Upper lobe of left lung (tissue), 4 donors: ENCODE data around the gene JDP2.

Experiments used
- EP300 ChIP-seq, 4 donors: sonication (generic); formaldehyde crosslinking; IDR thresholded peaks; one replicate each; pipeline ENCODE4 v1.5.1; 2017; ENCODE audit warnings: antibody characterized with exemption in 4 of 4, control low read depth in 2 of 4
- TF ChIP-seq, protein P1 (sequence below), 6 experiments: fragments of 450-650 bp in 4 of 6; fragments of 200-600 bp in 2 of 6; sonication (generic) in 2 of 6; IDR thresholded peaks; one replicate each; pipeline ENCODE4 v1.5.1; 2016 to 2019; ENCODE audit warnings: antibody characterized with exemption in 6 of 6

DNA sequence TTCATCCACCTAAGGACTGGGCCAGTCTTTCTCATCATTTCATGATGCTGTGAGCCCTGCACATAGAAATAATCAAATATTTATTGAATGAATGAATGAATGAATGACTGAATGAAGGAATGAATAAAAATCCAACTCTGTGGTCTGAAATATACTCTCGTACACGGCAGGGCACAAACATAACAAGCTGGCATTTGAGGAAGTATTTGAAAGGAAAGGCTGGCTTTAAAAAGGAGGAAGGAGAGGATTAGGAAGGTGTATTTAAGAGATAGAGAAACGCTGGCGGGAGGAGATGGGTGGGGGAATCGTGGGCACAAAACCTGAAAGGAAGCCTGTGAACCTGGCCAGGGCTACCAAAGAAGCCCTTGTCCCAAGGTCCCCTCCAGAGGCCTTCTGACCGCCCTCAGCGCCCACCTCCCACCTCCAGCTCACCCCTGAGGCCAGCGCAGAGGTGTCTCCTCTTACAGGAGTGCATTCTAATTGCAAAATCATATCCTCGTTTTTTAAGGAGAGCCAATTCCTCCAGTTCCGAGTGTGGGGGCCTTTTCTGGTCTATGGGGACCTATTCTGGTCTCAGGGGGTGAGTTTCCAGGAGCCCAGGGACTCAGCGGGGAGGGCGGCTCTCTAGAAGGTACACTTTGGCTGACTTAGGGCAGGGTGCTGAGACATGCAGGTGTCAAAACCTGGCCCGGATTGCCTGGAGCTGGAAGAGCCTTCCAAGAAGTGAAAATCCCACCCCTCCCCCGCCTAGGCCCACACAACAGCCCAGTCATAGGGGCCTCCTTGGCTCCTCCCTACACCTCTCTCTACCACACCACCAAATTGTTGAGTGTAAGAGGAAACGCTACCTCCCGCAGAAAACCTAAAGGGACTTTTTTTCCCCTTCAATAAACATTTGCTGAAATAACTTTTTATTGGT lies 8.7 kb upstream of the JDP2 start:
- TF ChIP-seq, protein P1, sequence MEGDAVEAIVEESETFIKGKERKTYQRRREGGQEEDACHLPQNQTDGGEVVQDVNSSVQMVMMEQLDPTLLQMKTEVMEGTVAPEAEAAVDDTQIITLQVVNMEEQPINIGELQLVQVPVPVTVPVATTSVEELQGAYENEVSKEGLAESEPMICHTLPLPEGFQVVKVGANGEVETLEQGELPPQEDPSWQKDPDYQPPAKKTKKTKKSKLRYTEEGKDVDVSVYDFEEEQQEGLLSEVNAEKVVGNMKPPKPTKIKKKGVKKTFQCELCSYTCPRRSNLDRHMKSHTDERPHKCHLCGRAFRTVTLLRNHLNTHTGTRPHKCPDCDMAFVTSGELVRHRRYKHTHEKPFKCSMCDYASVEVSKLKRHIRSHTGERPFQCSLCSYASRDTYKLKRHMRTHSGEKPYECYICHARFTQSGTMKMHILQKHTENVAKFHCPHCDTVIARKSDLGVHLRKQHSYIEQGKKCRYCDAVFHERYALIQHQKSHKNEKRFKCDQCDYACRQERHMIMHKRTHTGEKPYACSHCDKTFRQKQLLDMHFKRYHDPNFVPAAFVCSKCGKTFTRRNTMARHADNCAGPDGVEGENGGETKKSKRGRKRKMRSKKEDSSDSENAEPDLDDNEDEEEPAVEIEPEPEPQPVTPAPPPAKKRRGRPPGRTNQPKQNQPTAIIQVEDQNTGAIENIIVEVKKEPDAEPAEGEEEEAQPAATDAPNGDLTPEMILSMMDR (IDR thresholded peaks at IDR 0.05) = no peak
- TF ChIP-seq EP300 (IDR thresholded peaks at IDR 0.05) = no peak
